SK-N-SH (cell line): ENCODE measurements around the gene IGFALS.

Experiments
- CTCF ChIP-seq: fragments of 200-600 bp; sonication (generic); IDR thresholded peaks from 2 replicates; pipeline ENCODE4 v1.6.1; 2017; ENCODE audit warnings: antibody characterized with exemption, mild to moderate bottlenecking, moderate library complexity
- EP300 ChIP-seq, 2 experiments: IDR thresholded peaks; 2 replicates each; pipeline versions ENCODE4 v1.4.0 to v1.6.1; 2012; ENCODE audit warnings: borderline replicate concordance in 1 of 2, low read depth in 1 of 2, low read length in 1 of 2
- EZH2phosphoT487 ChIP-seq: fragments of 200-600 bp; sonication (generic); IDR thresholded peaks from 2 replicates; pipeline ENCODE4 v1.6.1; 2017; ENCODE audit warnings: low read depth, mixed run types, mild to moderate bottlenecking, antibody characterized with exemption, moderate library complexity, borderline replicate concordance
- USF2 ChIP-seq: fragments of 150-350 bp; IDR thresholded peaks from 2 replicates; pipeline ENCODE4 v1.6.1; 2017; ENCODE audit warnings: antibody characterized with exemption, low read length, low read depth, borderline replicate concordance
- YY1 ChIP-seq: IDR thresholded peaks from 2 replicates; pipeline ENCODE4 v1.4.0; 2012; ENCODE audit warnings: low read depth, mild to moderate bottlenecking
- ZBTB33 ChIP-seq: IDR thresholded peaks from 2 replicates; pipeline ENCODE4 v1.4.0; 2012; ENCODE audit warnings: low read depth, borderline replicate concordance

- TF ChIP-seq CTCF (no peak), YY1 (no peak), USF2 (no peak), EZH2phosphoT487 (no peak), ZBTB33 (no peak), EP300 (IDR thresholded peaks at IDR 0.05; ENCODE audit: borderline replicate concordance in 1 of 2, low read depth in 1 of 2, low read length in 1 of 2) (no peak)
Observed at GRCh38 chr16:1779234-1779701, 14.2 kb downstream of the IGFALS start.
